HG02763 (cell line): ENCODE results near the gene RHEB.

Experiments used
- ATAC-seq: cut with Tn5 transposase; IDR thresholded peaks from one replicate; pipeline ENCODE4 v1.9.1; 2021; ENCODE audit warnings: mild to moderate bottlenecking, moderate library complexity; ENCODE audit not compliant: unreplicated experiment

RHEB gene

GRCh38 chr7:151529842-151530241 is 10.1 kb upstream of the RHEB start:
- ATAC-seq = no peak

- ATAC-seq = no peak
Observed at GRCh38 chr7:151524845-151525244, 5.2 kb upstream of the RHEB start.

DNA sequence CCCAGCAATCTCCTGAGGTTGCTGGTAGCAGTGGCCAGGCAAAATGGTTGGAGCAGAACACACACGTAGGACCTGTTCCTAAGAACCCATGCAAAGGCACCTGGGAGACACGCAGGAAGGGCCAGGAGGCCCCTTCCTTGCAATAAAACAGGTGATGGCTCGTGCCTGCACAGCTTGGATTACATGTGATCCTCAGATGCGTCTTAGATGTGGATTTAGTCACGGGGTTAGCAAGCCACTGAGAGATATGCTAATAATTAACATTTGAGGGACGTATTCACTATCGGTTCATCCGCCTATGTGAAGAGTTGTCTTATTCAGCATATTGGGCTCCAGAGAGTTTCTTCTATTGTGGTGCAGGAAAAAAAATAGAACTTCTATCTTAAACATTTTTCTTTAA is 4.6 kb upstream of the RHEB start:
- no peak for ATAC-seq

DNA sequence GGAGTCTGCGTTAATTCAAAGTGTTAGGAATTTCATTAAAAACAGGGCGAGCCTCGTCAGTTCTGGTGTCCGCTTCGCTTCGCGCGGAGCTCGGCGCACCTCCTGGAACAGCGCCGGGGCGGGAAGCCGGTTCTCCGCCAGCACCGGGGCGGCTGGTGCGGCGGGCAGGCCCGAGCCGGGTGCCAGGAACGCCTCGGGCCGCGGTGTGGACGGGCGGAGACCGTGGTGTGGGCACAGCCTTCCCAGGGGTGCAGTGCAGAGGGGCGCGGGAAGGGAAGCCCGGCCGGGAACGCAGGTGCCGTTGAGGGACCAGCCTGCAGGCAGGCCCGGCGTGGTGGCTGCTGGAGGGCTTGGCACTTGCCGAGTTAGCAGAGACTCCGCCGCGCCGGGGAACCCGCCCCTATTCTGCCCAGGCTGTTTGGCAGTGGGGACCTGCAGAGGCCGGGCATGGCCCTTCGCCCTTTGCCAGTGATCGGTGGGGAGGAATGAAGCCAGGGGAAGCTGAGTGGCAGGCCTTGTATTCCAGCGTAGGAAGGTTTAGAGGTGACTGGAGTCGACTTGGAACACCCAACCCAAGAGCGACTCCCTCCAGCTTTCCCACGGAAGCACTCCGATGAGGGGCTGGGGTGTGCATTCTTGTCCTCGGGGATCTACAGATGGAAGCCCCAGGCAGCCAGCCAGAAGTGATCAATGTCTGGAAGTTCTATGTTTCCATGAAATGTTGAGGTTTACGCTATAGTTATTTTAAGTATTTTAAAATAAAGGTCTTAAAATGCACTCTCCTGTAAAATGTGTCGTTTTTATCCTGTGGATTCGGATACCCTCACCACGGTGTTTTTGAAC is 945 bp upstream of the RHEB start:
- ATAC-seq = no peak

DNA sequence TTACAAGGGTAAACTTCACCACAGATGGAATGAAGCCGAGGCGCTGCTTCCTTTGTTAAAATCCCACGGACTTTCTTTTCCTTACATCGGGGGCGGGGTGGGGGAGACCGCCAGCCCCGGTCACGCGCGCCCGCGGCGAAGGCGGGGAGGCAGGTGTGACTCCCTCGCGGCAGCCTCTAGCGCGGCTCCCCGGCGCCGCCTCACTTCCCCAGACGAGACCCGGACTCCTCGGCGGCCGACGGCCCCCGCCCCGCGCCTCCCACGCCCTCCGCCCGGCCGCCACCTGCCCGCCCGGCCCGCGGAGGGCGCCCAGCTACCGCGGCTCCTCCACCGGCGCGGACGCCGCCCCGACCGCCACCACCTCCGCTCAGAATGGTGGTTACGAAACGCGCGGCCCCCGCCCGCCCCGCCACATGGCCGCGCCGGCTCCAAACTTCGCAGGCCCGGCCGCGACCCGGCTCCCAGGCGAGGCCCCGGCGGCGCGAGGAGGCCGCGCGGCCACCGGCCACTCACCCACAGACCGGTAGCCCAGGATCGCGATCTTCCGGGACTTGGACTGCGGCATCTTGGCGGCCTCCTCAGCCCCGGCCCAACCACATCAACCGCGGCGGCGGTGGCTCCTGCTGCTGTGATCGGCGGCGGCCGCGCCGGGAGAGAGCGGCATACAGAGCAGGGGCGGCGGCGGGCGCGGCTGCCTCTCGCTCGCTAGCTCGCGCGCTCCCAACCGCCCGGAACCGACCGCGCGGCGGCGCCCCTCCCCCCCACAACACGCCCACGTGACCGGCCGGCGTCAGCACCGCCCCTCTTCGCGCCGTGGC is 539 bp downstream of the RHEB start:
- peak; percentile 47 for ATAC-seq

- ATAC-seq = no peak
Observed at GRCh38 chr7:151518105-151518946, 1.4 kb downstream of the RHEB start.

DNA sequence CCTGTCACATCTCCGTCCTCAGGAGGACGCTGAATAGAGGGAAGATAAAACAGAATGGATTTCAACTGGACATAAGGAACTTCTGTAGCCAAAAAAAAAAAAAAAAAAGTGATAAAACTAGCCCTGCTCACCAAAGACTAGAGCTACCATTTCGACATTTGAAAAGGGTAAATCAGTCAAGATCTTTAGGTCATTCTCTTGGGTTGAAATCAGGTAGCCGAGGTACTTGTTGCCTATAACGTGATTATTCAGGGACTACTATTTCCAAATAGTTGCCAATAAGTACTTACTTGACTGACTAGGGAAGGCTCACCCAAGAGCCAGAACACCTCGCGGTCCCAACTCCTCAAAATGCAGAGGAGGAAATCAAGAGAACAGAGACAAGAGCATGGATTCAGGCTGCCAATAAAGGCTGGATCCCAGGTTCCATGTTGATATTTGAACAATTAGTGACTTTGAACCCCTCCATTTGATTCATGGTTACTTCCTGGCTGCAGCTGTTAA is 2.0 kb downstream of the RHEB start:
- ATAC-seq = no peak

DNA sequence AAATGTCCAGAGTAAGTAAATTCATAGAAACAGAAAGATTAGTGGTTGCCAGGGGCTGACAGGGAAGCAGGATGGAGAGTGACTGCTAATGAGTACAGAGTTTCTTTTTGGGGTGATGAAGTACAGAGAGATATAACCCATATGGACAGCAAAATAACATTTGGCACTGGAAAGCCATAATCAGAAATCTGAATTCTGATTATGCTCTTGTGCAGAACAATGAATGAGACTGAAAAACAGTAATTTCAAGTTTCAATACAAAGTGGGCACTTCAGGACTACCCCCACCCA is 4.5 kb downstream of the RHEB start:
- no peak for ATAC-seq

DNA sequence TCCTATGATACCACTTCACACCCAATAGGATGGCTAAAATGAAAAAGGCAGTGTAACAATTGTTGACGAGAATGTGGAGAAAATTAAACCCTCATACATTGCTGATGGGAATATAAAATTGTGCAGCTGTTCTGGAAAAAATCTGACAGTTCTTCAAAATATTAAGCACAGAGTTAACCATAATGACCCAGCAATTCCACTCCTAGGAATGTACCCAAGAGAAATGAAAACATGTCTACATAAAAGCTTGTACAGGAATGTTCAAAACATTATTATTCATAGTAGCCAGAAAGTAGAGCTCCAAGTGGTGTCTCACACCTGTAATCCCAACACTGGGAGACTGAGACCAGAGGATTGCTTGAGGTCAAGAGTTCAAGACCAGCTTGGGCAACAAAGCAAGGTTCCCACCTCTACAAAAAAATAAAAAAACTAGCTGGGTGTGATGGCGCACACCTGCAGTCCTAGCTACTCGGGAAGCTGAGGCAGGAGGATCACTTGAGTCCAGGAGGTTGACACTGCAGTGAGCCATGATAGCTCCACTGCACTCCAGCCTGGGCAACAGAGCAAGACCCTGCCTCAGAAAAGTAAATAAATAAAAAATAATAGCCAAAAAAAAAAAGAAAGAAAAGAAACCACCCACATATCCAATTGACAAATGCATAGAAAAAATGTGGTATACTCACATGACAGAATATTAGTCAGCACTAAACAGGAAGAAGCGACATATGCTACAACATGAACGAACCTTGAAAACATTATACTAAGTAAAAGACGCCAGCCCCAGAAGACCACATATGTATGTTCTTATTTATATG is 5.0 kb downstream of the RHEB start:
- no peak for ATAC-seq

DNA sequence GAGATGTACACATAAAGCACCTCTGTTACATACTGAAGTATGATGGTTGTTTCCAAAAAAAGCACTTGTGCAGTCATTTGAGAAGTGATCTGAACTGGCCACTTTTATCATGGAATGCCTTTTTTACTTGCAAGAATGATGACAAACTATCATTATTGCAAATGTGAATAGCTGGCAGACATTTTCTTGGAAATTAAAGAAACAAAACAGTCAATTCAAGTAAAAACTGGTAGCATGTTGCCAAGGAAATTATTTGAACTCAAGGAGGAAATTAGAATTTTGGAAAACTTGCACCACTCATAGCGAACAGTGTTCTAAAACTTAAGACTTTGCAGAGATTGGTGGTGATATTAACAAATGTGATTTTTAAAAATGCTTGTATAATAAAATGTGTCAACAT is 6.6 kb downstream of the RHEB start:
- ATAC-seq = no peak

DNA sequence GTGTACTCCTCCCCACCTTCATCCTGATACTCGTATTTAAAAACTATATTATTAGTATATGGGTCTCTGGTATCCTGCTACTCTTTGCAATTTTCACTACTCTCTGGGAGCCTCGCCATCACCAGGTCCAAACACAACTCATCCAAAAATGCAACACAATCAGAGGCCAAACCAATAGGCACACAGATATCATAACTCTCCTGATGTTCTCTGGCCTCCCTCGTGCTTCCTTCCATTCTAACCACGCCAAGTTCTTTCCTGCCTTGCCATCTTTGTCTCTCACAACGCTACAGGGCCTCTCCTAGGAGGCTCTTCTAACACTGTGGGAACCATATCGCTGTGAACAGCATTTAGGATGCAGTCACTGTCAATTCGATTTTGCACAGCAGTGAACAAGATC is 7.3 kb downstream of the RHEB start:
- no peak for ATAC-seq

DNA sequence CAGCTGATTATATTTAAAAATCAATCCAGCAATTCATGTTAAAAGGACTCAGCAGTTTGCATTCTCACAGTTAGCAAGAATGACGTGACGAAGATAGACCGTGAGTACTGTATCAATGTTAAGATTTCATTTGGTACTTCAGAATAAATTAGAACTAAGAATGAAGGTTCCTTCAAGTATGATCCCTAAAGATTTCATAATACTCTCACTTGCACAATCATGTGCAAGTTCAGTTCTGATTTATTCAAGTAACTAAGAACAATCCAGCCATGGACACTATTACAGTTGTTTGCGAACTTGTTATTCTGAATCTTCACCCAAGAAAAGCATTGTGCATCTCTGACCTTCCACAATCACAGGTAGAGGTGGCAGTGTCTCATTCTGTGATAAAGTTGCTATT is 7.7 kb downstream of the RHEB start:
- no peak for ATAC-seq

DNA sequence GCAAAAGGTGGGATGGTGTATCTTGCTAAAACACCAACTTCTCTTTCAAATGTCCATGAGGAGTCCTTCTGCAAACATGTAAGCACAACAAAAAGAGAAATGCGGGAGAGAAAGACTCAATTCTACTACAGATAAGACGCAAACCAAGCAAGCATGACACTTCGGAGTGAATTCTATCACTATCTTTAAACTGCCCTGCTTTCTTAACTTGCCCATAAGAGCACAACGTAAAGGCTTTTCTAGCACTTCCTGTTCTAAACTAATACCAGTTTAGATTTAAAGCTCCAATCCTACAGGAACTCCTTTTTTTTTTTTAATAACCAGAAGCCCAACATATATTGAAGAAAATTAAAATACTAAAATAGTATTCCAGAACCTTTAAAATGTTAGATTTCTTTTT is 8.4 kb downstream of the RHEB start:
- no peak for ATAC-seq

- no peak for ATAC-seq
Observed at GRCh38 chr7:151509670-151510333, 9.9 kb downstream of the RHEB start.

- no peak for ATAC-seq
Observed at GRCh38 chr7:151508991-151509390, 10.7 kb downstream of the RHEB start.

DNA sequence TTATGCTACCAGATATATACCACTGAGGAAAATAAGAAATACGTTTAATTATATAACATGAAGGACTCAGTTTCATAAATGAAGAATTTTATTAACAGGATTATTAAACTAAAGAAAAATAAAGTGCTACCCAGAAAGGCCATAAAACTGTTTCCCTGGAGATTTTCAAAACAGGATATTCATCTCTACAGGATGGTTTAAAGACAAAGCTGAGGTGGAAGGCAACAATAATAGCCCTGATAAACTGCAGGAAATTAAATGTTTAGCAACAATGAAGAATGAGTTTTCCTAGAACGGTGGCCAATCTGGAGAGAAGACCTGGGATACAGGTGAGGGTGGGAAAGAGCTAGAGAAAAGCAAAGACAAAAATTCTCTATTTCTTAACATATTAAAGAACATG is 11.9 kb downstream of the RHEB start:
- ATAC-seq = no peak

DNA sequence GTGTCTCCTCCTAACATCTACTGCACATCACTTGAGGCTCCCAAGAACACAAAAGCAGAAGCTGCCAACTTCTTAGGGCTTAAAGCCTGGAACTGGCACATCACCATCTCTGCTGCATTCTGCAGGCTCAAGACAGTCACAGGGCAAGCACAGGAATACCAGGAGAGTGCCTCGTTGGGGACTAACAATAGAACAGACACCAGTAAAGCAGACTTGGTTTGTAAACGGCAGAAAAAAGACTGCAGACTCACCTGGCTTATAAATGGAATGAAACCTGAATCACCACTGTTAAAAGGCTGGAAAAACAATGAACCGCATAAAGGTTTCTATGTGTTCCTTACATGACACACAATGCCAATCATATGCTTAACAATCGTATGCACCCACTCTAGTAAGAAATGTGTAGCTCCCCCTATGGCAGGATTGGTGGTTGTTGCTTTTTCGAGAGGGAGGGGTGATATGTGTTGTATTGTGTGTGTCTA is 12.8 kb downstream of the RHEB start:
- ATAC-seq = no peak

GRCh38 chr7:151505836-151506468 is 13.7 kb downstream of the RHEB start:
- ATAC-seq = no peak

DNA sequence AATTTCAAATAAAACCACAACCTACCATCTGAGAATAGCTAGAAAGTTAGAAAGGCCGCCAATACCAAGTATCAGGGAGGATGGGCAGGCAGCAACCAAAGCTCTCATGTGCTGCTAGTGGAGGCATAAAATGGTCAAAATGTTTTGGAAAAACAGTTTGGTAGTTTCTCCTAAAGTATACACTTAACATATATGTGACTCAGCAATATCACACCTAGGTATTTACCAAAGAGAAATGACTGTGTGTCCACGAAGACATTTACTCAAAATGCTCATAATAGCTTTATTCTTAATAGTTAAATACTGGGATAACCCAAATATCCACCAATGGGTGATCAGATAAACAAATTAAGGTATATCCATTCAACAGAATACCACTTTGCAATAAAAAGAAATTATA is 14.3 kb downstream of the RHEB start:
- ATAC-seq = no peak
